KOPT-K1 (cell line): ENCODE results near the gene ANAPC1.
"Not testable (repeated sequence)": the region's sequence is repeated elsewhere in the genome, so short reads cannot be mapped to it uniquely, and the experiment has no call there.

Experiments used
- H3K27ac ChIP-seq: fragments of 200-600 bp; sonication (generic); 2 replicates; pipeline ENCODE4 v1.5.1; 2016; ENCODE audit warnings: antibody characterized with exemption, mild to moderate bottlenecking, low read depth, low read length; ENCODE audit not compliant: poor library complexity, severe bottlenecking
- H3K36me3 ChIP-seq: fragments of 200-600 bp; sonication (generic); 2 replicates; pipeline ENCODE4 v1.5.1; 2017; ENCODE audit warnings: antibody characterized with exemption, mild to moderate bottlenecking, low read length, moderate library complexity; ENCODE audit not compliant: insufficient read depth
- H3K9me3 ChIP-seq: fragments of 200-600 bp; sonication (generic); 2 replicates; pipeline ENCODE4 v1.5.1; 2017; ENCODE audit warnings: antibody characterized with exemption, low read length, mild to moderate bottlenecking; ENCODE audit not compliant: insufficient read depth, poor library complexity, severe bottlenecking

Gene ANAPC1

DNA sequence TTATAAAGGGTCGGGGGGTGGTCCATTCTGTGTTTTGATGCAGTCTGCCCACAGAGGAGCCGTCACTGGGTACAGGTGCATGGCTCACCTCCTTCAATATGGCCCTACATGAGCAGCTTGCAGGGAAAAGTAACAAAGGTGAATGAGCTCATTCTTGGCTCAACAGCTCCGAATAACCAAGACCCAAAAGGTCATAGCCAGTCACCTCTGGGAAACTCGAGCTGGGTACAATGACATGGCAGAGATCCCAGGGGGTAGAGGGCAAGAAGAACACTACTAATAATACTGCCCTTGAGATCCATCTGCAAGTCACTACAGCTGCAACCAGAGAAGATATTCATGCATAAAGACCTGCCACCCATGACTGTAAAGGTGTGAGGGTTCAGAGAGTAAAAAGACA is 106.8 kb downstream of the ANAPC1 start:
- peaks cover 11% of the 10 kb centered on the region for H3K36me3 ChIP-seq
- not testable (repeated sequence) for H3K9me3 ChIP-seq, H3K27ac ChIP-seq

DNA sequence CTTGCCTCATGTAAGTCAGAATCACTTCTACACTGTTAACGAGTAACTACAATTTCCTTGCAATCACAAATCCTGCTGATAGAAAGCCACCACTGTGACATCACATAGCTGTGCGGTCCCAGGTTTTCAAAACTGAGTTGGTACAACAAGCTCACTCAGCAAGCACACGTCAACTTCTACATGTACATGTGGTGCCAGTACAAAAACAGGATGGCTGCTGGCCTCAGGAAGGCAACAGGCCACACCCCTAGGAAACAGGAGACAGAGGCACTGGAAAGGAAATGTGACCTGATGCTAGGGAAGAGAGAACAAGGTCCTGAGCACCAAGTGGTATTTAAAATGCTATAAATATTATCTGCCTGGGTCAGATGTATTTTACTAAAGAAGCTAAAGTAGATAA is 107.7 kb downstream of the ANAPC1 start:
- H3K36me3 ChIP-seq, H3K27ac ChIP-seq: not testable (repeated sequence)

DNA sequence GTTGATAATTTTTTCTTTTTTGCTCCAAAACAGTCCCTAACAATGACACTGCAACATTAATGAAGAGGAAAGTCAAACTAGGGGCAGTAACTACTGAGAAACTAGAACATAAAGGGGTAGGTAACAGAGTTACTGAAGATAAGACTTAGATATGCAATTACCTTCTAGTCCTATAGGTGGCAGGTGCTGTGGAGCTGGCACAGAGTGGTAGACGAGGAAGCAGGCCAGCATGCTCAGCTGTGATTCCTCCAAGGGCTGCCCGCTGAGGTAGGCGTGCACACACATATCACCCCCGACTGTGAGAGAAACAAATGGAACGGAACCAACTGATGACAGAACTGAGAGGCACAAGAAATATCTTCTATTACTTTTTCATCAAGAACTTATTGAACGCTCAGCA is 111.8 kb downstream of the ANAPC1 start:
- H3K27ac ChIP-seq, H3K36me3 ChIP-seq, H3K9me3 ChIP-seq: not testable (repeated sequence)

More for the DNA sequence above, 107.7 kb downstream of the ANAPC1 start:
- H3K9me3 ChIP-seq, result not testable (repeated sequence)

DNA sequence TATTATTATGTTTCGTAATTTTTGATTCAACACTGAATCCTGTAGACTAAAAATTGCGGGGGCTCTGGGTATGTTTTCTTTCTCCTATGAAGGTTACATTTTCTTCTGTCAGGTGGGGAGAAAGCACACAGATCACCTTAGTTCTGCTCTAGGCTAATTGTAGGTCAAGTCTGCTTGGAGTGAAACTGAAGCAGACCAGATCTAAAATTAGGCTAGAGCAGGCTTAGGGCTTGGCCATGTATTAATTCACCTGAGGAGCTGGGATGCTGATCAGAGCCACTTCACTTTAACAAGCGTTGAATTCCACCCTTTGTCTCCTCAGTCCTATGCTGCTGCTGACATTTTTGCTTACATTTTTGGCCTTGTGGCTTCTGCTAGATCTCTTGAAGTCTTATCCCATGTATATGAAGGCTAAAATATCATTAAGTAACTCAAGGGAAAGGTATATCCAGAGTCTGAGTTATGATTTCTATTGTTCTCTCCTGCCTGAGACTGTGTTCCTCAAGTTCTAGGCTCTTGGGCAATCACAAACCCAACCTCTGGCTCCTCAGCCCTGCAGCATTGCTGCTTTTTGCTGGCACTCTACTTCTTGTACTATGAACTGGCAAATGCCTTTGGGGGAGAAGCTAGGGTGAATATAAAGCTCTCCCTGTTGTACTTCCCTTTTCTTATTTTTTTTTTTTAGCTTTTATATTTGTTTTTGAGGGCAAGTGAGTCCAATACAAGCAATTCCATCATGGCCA is 112.9 kb downstream of the ANAPC1 start:
- H3K36me3 ChIP-seq, H3K9me3 ChIP-seq, H3K27ac ChIP-seq: not testable (repeated sequence)

DNA sequence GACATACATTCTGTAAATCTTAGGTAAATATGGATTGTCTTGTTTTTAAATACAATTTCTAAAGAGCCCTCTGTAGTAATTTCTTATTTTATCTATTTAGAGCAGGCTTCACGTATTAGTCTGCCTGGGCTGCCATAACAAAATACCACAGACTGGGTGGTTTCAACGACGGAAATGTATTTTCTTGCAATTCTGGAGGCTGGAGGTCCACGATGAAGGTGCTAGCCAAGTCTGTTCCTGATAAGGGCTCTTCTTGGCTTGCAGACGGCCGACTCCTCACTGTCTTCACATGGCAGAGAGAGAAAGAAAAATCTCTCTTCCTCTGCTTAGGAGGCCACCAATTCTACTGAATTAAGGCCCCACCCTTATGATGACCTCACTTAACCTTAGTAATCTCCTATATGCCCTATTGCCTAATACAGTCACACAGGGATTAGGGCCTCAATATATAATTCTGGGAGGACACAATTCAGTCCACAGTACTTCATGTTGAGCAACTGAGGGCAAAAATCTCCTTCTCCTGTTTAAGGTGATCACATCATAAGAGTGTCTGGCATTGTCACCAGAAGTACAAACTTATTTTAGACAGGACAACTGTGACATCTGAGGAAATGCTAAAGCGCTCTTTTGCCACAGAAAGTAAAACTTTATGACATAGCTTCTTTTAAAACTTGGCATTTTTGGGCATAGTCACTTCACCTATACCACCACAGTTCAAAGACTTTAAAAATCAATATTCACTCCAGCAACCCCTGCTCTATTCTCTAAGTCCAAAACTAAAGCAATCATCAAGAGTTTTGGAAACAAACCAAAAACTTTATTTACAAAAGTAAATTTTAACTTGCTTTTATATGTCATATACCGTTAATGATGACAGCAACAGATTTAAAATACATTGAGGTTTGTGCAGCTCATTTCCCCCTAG is 115.5 kb downstream of the ANAPC1 start:
- not testable (repeated sequence) for H3K27ac ChIP-seq, H3K9me3 ChIP-seq, H3K36me3 ChIP-seq

DNA sequence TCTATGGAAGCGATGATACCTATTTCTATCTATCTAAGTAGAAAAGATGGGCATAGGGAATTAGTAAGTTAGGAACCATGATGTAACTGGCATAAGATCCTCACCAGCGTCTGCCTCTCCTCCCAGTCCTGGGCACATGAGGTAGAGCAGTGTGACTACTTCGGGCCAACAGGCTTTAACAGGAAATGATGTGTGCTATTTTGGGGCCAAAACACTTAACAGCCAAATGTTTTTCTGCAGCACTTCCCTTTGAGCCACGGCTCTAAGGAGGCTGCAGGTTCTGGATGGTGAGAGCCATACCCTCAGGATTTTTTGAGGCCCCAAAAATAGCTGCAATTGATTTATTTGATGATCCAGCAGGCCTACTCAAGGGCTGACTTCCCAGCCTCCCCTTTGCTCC is 116.9 kb downstream of the ANAPC1 start:
- H3K36me3 ChIP-seq, H3K27ac ChIP-seq: not testable (repeated sequence)
- H3K9me3 ChIP-seq, result peaks cover 15% of the 10 kb centered on the region

DNA sequence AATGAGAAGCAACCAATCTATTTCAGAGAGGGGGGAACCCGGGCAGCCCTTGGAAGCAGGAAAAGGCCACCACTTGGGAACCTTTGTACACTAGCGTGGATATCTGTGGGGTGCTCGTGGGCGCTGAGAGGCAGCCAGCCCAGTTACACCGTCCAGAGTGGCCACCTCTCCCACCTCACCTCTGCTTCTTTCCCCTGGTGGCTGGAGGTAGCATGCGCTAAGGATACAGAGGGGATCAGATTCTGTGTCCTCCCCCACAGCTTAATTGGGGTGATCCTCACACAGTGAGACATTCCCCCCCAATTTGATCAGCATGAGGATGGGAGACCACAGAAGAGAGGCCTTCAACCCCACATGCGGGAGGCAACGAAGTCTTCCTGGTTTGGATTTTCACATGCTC is 117.7 kb downstream of the ANAPC1 start:
- not testable (repeated sequence) for H3K27ac ChIP-seq, H3K36me3 ChIP-seq
- H3K9me3 ChIP-seq, result peaks cover 16% of the 10 kb centered on the region

DNA sequence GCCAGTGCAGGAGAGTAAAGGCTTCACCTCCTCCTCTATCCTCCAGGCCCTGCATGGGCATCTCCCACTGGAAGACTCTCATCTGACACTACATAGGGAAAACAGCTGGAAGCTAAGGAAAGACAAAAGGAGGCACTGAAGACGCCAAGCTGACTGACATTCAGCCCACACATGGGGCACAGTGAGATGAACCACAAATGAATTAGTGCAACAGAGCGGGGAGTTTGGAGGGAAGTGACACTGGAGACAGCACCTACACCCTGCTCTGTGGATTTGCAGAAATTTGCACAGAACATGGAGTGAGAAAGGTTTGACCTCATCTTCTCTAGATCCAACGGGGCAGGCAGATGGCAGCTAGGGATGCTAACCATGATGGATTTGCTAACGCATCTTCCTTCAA is 119.8 kb downstream of the ANAPC1 start:
- peaks cover 16% of the 10 kb centered on the region for H3K9me3 ChIP-seq
- H3K27ac ChIP-seq, result not testable (repeated sequence)

DNA sequence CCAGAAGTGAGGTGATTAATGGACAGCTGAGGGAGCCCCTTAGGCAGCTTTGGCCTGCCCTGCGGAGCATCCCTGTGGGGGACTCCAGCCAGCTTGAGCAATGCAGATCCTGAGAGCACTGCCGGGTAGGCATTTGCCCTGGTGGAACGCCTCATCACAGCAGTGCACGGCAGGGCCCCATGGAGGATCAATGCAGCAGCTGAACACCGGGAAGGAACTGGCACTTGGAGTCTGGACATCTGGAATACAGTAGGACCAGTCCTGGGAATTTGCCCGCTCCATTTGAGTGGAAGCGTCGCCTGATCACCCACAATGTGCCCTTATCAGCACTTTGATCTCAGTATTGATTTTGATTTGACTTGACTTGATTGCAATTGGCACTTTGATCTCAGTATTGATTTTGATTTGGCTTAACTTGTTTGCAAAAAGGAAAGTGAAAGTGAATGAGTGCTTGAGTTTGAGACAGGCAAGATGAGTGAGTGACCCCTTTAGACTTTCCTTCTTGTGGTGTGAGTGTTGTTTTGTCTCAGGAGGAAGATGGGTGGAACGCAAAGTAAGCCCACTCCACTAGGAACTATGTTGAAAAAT is 123.2 kb downstream of the ANAPC1 start:
- H3K27ac ChIP-seq, H3K36me3 ChIP-seq: not testable (repeated sequence)
- H3K9me3 ChIP-seq, result peaks cover 16% of the 10 kb centered on the region

More for the DNA sequence above, 119.8 kb downstream of the ANAPC1 start:
- H3K36me3 ChIP-seq, result not testable (repeated sequence)

DNA sequence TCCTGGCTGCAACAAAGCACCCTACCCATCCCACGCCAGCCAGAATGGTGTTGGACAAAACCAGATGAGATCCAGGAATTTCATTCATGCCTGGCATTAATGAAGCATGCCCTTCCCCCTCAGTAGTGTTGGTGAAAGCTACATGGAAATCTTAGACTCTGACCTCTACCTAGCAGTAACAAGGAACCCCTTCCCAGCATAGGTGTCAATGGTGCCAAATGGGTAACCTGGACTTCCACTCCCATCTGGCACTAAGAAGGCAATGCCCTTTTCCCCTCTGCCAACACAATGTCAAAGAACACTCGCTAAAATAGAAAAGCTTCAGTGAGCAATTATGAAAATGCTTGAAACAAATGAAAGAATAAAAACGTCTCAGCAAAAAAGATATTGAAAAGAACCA is 131.5 kb downstream of the ANAPC1 start:
- not testable (repeated sequence) for H3K9me3 ChIP-seq, H3K27ac ChIP-seq, H3K36me3 ChIP-seq

DNA sequence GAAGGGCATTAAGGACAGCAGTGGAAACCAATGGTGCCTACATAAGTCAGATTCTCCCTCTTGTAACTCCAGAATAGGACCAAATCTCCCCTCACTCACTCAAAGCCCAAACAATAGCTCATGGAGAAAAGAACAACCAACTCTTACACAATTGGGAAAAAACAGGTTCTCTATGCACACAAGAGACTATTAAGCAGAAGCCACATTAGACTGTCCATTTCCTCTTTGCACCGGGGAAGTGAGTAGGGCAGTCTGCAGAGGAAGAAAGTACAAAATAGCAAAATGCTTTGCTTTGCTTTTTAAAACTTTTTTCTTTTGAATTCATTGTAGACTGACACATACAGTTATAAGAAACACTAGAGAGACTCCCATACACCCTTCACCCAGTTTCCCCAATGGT is 133.4 kb downstream of the ANAPC1 start:
- H3K27ac ChIP-seq, H3K9me3 ChIP-seq, H3K36me3 ChIP-seq: not testable (repeated sequence)

DNA sequence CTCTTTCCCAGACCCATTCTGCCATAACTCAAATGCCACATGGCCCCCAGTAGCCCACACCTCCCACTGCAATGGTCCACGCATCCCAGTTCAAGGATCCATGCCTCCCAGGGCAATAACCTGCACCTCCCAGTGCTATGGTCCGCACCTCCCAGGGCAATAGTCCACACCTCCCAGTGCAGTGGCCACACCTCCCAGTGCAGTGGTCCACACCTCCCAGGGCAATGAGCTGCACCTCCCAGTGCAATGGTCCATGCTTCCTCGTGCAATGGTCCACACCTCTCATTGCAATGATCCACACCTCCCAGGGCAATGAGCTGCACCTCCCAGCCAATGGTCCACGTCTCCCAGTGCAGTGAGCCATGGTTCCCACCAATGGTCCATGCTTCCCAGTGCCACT is 135.6 kb downstream of the ANAPC1 start:
- not testable (repeated sequence) for H3K9me3 ChIP-seq, H3K36me3 ChIP-seq, H3K27ac ChIP-seq

DNA sequence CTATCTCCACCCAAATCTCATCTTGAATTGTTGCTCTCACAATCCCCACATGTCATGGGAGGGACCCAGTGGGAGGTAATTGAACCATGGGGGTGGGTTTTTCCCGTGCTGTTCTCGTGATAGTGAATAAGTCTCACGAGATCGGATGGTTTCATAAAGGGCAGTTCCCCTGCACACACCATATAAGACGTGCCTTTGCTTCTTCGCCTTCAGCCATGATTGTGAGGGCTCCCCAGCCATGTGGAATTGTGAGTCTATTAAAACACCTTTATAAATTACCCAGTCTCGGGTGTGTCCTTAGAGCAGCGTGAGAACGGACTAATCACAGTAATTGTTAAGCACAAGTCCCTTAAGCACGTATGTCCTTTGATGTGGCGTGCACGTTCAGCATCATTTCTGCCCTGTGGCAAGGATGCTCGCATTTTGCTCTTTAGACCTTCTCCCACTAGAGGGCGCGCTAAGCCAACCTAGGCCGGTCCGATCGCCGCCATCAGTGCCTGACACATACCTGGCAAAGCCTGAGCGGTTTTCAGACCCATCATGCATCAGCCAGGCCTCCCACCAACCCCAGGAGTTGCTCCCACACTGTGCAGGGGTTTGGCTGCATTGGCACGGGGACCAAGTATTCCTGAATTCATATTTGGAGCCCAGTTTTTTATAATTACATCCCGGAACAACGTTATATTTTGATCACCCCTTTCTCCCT is 136.4 kb downstream of the ANAPC1 start:
- H3K9me3 ChIP-seq, H3K36me3 ChIP-seq, H3K27ac ChIP-seq: not testable (repeated sequence)

DNA sequence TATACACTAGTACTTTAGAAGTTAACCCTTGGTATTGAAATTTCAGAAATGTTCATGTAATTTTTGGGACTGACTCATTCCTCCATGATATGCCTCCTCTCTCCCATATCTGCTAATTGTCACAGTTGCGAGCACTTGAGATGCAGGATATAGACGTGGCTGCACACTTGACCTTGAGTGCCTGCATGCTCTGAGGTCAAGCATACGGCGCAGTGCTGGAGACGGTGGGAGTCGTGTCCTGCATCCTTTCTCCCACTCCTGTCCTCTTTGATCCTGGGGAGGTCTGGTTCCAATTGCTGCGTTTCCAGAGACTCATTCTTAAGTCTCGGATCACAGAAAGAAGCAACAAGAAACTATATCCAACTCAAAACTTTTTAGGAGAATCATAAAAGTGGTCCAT is 139.2 kb downstream of the ANAPC1 start:
- not testable (repeated sequence) for H3K27ac ChIP-seq, H3K36me3 ChIP-seq, H3K9me3 ChIP-seq

DNA sequence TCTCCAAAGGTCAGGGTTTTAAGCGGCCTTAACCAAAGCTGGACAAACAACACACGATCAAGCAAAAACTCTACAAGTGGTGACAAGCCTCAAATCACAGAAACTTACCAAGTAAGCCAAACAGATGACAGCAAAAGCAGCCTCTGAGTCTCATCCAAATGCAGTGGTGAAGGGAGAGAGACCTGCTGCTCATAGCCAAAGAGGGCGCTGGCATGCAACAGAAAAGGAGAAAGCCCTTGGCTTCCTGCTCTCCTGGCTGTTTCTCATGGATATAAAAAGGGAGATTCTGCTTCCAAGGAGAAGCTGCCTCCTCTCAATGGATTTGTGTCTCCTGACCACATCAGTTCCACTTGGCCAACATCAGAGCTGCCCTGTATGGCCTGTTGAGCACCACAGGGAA is 142.5 kb downstream of the ANAPC1 start:
- H3K36me3 ChIP-seq, H3K9me3 ChIP-seq: not testable (repeated sequence)

More for the DNA sequence above, 142.5 kb downstream of the ANAPC1 start:
- H3K27ac ChIP-seq, result not testable (repeated sequence)
